ENCODE data around the gene SLC9A7.
A peak's percentile ranks its signal among the peaks of the same experiment; 100 is the strongest.

SLC9A7 gene

GRCh38 chrX:46597771-46598170 is 161.1 kb downstream of the SLC9A7 start:
- DNase-seq = no peak

- DNase-seq = no peak
Observed at GRCh38 chrX:46597208-46597607, 161.7 kb downstream of the SLC9A7 start.

GRCh38 chrX:46595084-46595483 is 163.8 kb downstream of the SLC9A7 start:
- no peak for DNase-seq

- no peak for DNase-seq
Observed at GRCh38 chrX:46589977-46590723, 168.8 kb downstream of the SLC9A7 start.

GRCh38 chrX:46588263-46588662 is 170.7 kb downstream of the SLC9A7 start:
- DNase-seq = no peak

- no peak for DNase-seq
Observed at GRCh38 chrX:46587753-46588171, 171.2 kb downstream of the SLC9A7 start.

GRCh38 chrX:46587158-46587557 is 171.8 kb downstream of the SLC9A7 start:
- DNase-seq = no peak

- DNase-seq = no peak
Observed at GRCh38 chrX:46584736-46585135, 174.2 kb downstream of the SLC9A7 start.

GRCh38 chrX:46582966-46583365 is 176.0 kb downstream of the SLC9A7 start:
- DNase-seq = no peak

- no peak for DNase-seq
Observed at GRCh38 chrX:46582325-46582724, 176.6 kb downstream of the SLC9A7 start.

- no peak for DNase-seq
Observed at GRCh38 chrX:46580613-46581012, 178.3 kb downstream of the SLC9A7 start.

GRCh38 chrX:46579250-46579649 is 179.7 kb downstream of the SLC9A7 start:
- DNase-seq = no peak

GRCh38 chrX:46577221-46578005 is 181.5 kb downstream of the SLC9A7 start:
- no peak for DNase-seq

- no peak for DNase-seq
Observed at GRCh38 chrX:46576458-46576857, 182.5 kb downstream of the SLC9A7 start.

- no peak for DNase-seq
Observed at GRCh38 chrX:46575991-46576392, 182.9 kb downstream of the SLC9A7 start.

GRCh38 chrX:46575586-46575985 is 183.3 kb downstream of the SLC9A7 start:
- DNase-seq = no peak

- peak; percentile 54 for DNase-seq
Observed at GRCh38 chrX:46574774-46575381, 184.0 kb downstream of the SLC9A7 start.

- DNase-seq = peak; percentile 64
Observed at GRCh38 chrX:46573892-46574773, 184.8 kb downstream of the SLC9A7 start.

GRCh38 chrX:46573331-46573891 is 185.5 kb downstream of the SLC9A7 start, which contains the start of gene CHST7:
CHST7 (plus strand) TSS chrX:46573765; CDS start chrX:46573932, 167 bp downstream.
- peak; percentile 67 for DNase-seq

- DNase-seq = no peak
Observed at GRCh38 chrX:46572340-46572936, 186.5 kb downstream of the SLC9A7 start.

GRCh38 chrX:46571423-46572339 is 187.2 kb downstream of the SLC9A7 start:
- no peak for DNase-seq
